H54 (cell line): ENCODE measurements around the gene C3orf22.

Experiments
- DNase-seq: peaks from one replicate; pipeline ENCODE4 v3.0.0; 2011; ENCODE audit warnings: low spot score, mixed read lengths; ENCODE audit not compliant: insufficient read length
- FAIRE-seq: peaks from 3 replicates; lab custom pipeline; 2011; peaks lifted over from hg19 to GRCh38; lab: Jason Lieb, UNC
- POLR2A ChIP-seq: IDR thresholded peaks from 2 replicates; pipeline ENCODE4 v1.6.1; 2011; ENCODE audit warnings: low read depth, mild to moderate bottlenecking, low read length

C3orf22 gene

GRCh38 chr3:126523745-126524428, 34.8 kb downstream of the C3orf22 start, which contains the start of gene CHST13:
Gene CHST13 (plus strand): TSS chr3:126524155. CDS start chr3:126524333, 178 bp downstream.
- FAIRE-seq (no peak), DNase-seq (no peak)
- no peak for TF ChIP-seq POLR2A

- no peak for FAIRE-seq
- DNase-seq: peak; percentile 88
- TF ChIP-seq POLR2A: no peak
Measured at GRCh38 chr3:126522363-126522788, 36.4 kb downstream of the C3orf22 start.

- DNase-seq (no peak), FAIRE-seq (no peak)
- TF ChIP-seq POLR2A: no peak
Measured at GRCh38 chr3:126521122-126521891, 37.4 kb downstream of the C3orf22 start.

- no peak for DNase-seq
- FAIRE-seq: no peak
Measured at GRCh38 chr3:126519506-126520455, 39.0 kb downstream of the C3orf22 start.

GRCh38 chr3:126518779-126519177, 40.0 kb downstream of the C3orf22 start:
- TF ChIP-seq POLR2A: no peak
- FAIRE-seq (no peak), DNase-seq (no peak)

More at GRCh38 chr3:126519506-126520455, 39.0 kb downstream of the C3orf22 start:
- TF ChIP-seq POLR2A: no peak

GRCh38 chr3:126517986-126518778, 40.5 kb downstream of the C3orf22 start:
- FAIRE-seq (no peak), DNase-seq (no peak)
- TF ChIP-seq POLR2A: no peak

- FAIRE-seq (no peak), DNase-seq (no peak)
- TF ChIP-seq POLR2A: no peak
Measured at GRCh38 chr3:126517291-126517951, 41.3 kb downstream of the C3orf22 start, which contains the start of gene UROC1. Gene UROC1 (minus strand): TSS chr3:126517773. CDS start chr3:126517719, 54 bp downstream.

- no peak for DNase-seq
- no peak for TF ChIP-seq POLR2A
- FAIRE-seq: no peak
Measured at GRCh38 chr3:126516936-126517290, 41.8 kb downstream of the C3orf22 start.

- no peak for TF ChIP-seq POLR2A
- DNase-seq (no peak), FAIRE-seq (no peak)
Measured at GRCh38 chr3:126516152-126516935, 42.4 kb downstream of the C3orf22 start.

GRCh38 chr3:126515066-126515706, 43.5 kb downstream of the C3orf22 start:
- no peak for DNase-seq
- no peak for TF ChIP-seq POLR2A
- no peak for FAIRE-seq

GRCh38 chr3:126514161-126514560, 44.6 kb downstream of the C3orf22 start:
- DNase-seq (no peak), FAIRE-seq (no peak)
- no peak for TF ChIP-seq POLR2A
